Suprapubic skin (tissue), 4 donors: Measurements from ENCODE around the gene NFIB.

Experiments used
- CTCF ChIP-seq, 2 donors: fragments of 200-600 bp in 1 of 2; fragments of 450-650 bp in 1 of 2; sonication (generic) in 1 of 2; IDR thresholded peaks; one replicate each; pipeline ENCODE4 v1.5.1; 2016 to 2019; ENCODE audit warnings: antibody characterized with exemption in 2 of 2, mild to moderate bottlenecking in 1 of 2, moderate library complexity in 1 of 2
- POLR2A ChIP-seq, 2 donors: fragments of 450-650 bp; IDR thresholded peaks; one replicate each; pipeline ENCODE4 v1.6.1; 2017; ENCODE audit warnings: antibody characterized with exemption in 2 of 2, mild to moderate bottlenecking in 2 of 2, moderate library complexity in 2 of 2
- POLR2AphosphoS5 ChIP-seq, 3 donors: sonication (generic); formaldehyde crosslinking; IDR thresholded peaks; one replicate each; pipeline ENCODE4 v1.6.1; 2017; ENCODE audit warnings: antibody characterized with exemption in 3 of 3

- no peak for TF ChIP-seq CTCF (IDR thresholded peaks at IDR 0.05)
- no peak for TF ChIP-seq POLR2A (IDR thresholded peaks at IDR 0.05)
- no peak for TF ChIP-seq POLR2AphosphoS5 (IDR thresholded peaks at IDR 0.05)
Observed at GRCh38 chr9:14219850-14220249, 94.1 kb downstream of the NFIB start.
